CD14-positive monocyte (primary cell): ENCODE measurements around the gene CFAP299. TPM values are rescaled to one million over a fixed set of nuclear protein-coding genes. Genes with fewer than 3 reads are reported as not detected.

Experiments used
- DNase-seq, 3 donors: peaks; one replicate each; pipeline ENCODE4 v3.0.0-alpha.2; 2011 to 2022
- H2AFZ ChIP-seq: 2 replicates; pipeline ENCODE4 v1.6.0; 2012; ENCODE audit warnings: mild to moderate bottlenecking, low read depth, low read length, inconsistent platforms; ENCODE audit not compliant: insufficient read depth, poor library complexity, severe bottlenecking
- H3K27ac ChIP-seq, 2 donors: 1 replicate in 1 of 2; 2 replicates in 1 of 2; pipeline ENCODE4 v1.5.1; 2012 to 2013; ENCODE audit warnings: low read length in 2 of 2, control low read depth in 1 of 2, inconsistent platforms in 1 of 2, low read depth in 1 of 2, mild to moderate bottlenecking in 1 of 2
- H3K27me3 ChIP-seq, 2 donors: one replicate each; pipeline versions ENCODE4 v1.6.0 to v1.6.1; 2011 to 2013; ENCODE audit warnings: low read length in 2 of 2; ENCODE audit not compliant: control insufficient read depth in 2 of 2, insufficient read depth in 2 of 2
- H3K36me3 ChIP-seq, 2 donors: replicated peaks in 1 of 2; 1 replicate in 1 of 2; 2 replicates in 1 of 2; pipeline versions ENCODE4 v1.5.1 to v1.6.1; 2012 to 2013; ENCODE audit warnings: low read length in 2 of 2, control low read depth in 1 of 2, inconsistent platforms in 1 of 2, mild to moderate bottlenecking in 1 of 2; ENCODE audit not compliant: insufficient read depth in 2 of 2, control insufficient read depth in 1 of 2
- H3K4me1 ChIP-seq, 2 donors: 1 replicate in 1 of 2; 2 replicates in 1 of 2; pipeline versions ENCODE4 v1.5.1 to v1.6.1; 2012 to 2013; ENCODE audit warnings: low read length in 2 of 2, control low read depth in 1 of 2, inconsistent platforms in 1 of 2, mild to moderate bottlenecking in 1 of 2, moderate library complexity in 1 of 2; ENCODE audit not compliant: insufficient read depth in 2 of 2, control insufficient read depth in 1 of 2
- H3K4me2 ChIP-seq: replicated peaks from 2 replicates; pipeline ENCODE3; 2012; ENCODE audit warnings: low read length, moderate library complexity, mild to moderate bottlenecking; ENCODE audit not compliant: poor library complexity, severe bottlenecking; ENCODE audit errors: extremely low read depth
- H3K4me3 ChIP-seq, 3 experiments: fragments of 200-600 bp in 1 of 3; sonication (generic) in 1 of 3; replicated peaks in 1 of 3; 1 replicate in 2 of 3; 2 replicates in 1 of 3; pipeline ENCODE4 v1.5.1; 2011 to 2013; ENCODE audit warnings: low read length in 3 of 3, mild to moderate bottlenecking in 3 of 3, control low read depth in 2 of 3, low read depth in 2 of 3, inconsistent platforms in 1 of 3, moderate library complexity in 1 of 3
- H3K79me2 ChIP-seq: 2 replicates; pipeline ENCODE4 v1.6.0; 2012; ENCODE audit warnings: mild to moderate bottlenecking, control low read depth, inconsistent platforms, low read length, moderate library complexity; ENCODE audit not compliant: insufficient read depth
- H3K9ac ChIP-seq: 2 replicates; pipeline ENCODE4 v1.6.0; 2017; ENCODE audit warnings: low read length, mild to moderate bottlenecking; ENCODE audit not compliant: insufficient read depth, poor library complexity, severe bottlenecking
- H3K9me3 ChIP-seq, 2 donors: replicated peaks in 1 of 2; 1 replicate in 1 of 2; 2 replicates in 1 of 2; pipeline versions ENCODE4 v1.5.1 to v1.6.1; 2012 to 2013; ENCODE audit warnings: low read length in 2 of 2, control low read depth in 1 of 2; ENCODE audit not compliant: control insufficient read depth in 1 of 2, insufficient read depth in 1 of 2
- H4K20me1 ChIP-seq: 2 replicates; pipeline ENCODE4 v1.6.0; 2012; ENCODE audit warnings: mild to moderate bottlenecking, low read length, control low read depth, moderate library complexity; ENCODE audit not compliant: insufficient read depth
- H3K27ac Mint-ChIP-seq, 7 donors: one replicate each; pipeline ENCODE4 v1.8.0; 2020; ENCODE audit warnings: mild to moderate bottlenecking in 7 of 7, mixed read lengths in 7 of 7, moderate library complexity in 6 of 7, inconsistent platforms in 2 of 7
- H3K27me3 Mint-ChIP-seq, 3 donors: one replicate each; pipeline ENCODE4 v1.8.0; 2021 to 2022; ENCODE audit warnings: low read depth in 3 of 3, mild to moderate bottlenecking in 3 of 3, mixed read lengths in 3 of 3, moderate library complexity in 3 of 3, inconsistent platforms in 1 of 3
- H3K36me3 Mint-ChIP-seq, 2 donors: one replicate each; pipeline ENCODE4 v1.8.0; 2020; ENCODE audit warnings: mixed read lengths in 2 of 2, inconsistent platforms in 1 of 2, mild to moderate bottlenecking in 1 of 2
- H3K4me1 Mint-ChIP-seq: one replicate; pipeline ENCODE4 v1.8.0; 2020; ENCODE audit warnings: mild to moderate bottlenecking, mixed read lengths
- H3K4me3 Mint-ChIP-seq, 2 donors: one replicate each; pipeline ENCODE4 v1.8.0; 2020; ENCODE audit warnings: mild to moderate bottlenecking in 2 of 2, mixed read lengths in 2 of 2, moderate library complexity in 1 of 2
- H3K9me3 Mint-ChIP-seq, 7 donors: one replicate each; pipeline ENCODE4 v1.8.0; 2020 to 2022; ENCODE audit warnings: mixed read lengths in 7 of 7, mild to moderate bottlenecking in 6 of 7, moderate library complexity in 6 of 7, inconsistent platforms in 2 of 7
- WGBS: methylation state at CpG from one replicate; pipeline ENCODE4 v1.1.5; 2013; ENCODE audit warnings: missing lambda C conversion rate; ENCODE audit not compliant: insufficient coverage; 5-methylcytosine and 5-hydroxymethylcytosine counted together
- intact Hi-C, 2 donors: fragments of 100-400 bp; cut with micrococcal nuclease; formaldehyde crosslinking; loops; one replicate each; pipeline versions ENCODE4 v1.15.0 to v1.15.1; 2023
- polyA plus RNA-seq, 3 donors: library from polyadenylated mRNA; depleted of rRNA in 1 of 3; unstranded in 2 of 3; stranded (reverse) in 1 of 3; fragments of 300-500 nt in 2 of 3; fragments of >200 nt in 1 of 3; fragmentation: Illumina TruSeq in 2 of 3; gene quantifications; 1 replicate in 2 of 3; 2 replicates in 1 of 3; pipeline ENCODE4 v1.2.3, GENCODE V29; 2012 to 2021
- TF ChIP-seq, protein P1 (sequence below): fragments of 200-600 bp; IDR thresholded peaks from one replicate; pipeline ENCODE4 v1.8.0; 2022; ENCODE audit warnings: antibody characterized with exemption, mild to moderate bottlenecking

The CFAP299 gene
- polyA plus RNA-seq, 3 donors = not detected

DNA sequence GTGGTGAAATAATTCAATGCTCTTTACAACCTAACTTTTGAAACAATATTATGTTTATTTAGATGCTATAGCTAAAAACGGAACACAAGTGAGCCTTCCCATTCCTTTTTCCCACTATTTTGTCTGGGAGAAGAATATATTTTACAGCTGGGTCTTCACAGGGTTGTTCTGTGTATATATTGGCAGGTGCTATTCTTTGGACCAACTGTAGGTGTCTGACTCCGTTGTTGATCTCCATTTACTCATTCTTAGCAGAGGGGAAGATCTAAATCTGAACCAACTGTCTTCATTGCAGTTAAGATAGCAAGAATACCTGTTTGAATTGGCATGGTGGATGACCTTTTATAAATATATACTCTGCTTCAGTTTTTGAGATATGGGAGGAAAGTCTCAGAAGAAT lies 257.4 kb downstream of the CFAP299 start:
- Histone ChIP-seq H3K36me3 (no peaks in the 10 kb centered on the region), H3K79me2 (no peaks in the 10 kb centered on the region), H3K27me3 (no peaks in the 10 kb centered on the region), H2AFZ (no peak overlapping the region), H4K20me1 (no peaks in the 10 kb centered on the region), H3K9me3 (no peaks in the 10 kb centered on the region), H3K4me2 (no peak overlapping the region), H3K27ac (no peak overlapping the region), H3K9ac (no peak overlapping the region), H3K4me3 (no peak overlapping the region), H3K4me1 (no peaks in the 10 kb centered on the region)
- Mint-ChIP-seq H3K4me1 (peaks cover 7% of the 10 kb centered on the region), H3K27ac (no peak overlapping the region), H3K36me3 (no peaks in the 10 kb centered on the region), H3K4me3 (no peak overlapping the region), H3K9me3 (no peaks in the 10 kb centered on the region), H3K27me3 (no peaks in the 10 kb centered on the region)
- WGBS = no CpG with 5 or more reads among the region's 2 CpGs
- no peak for DNase-seq
- TF ChIP-seq, protein P1, sequence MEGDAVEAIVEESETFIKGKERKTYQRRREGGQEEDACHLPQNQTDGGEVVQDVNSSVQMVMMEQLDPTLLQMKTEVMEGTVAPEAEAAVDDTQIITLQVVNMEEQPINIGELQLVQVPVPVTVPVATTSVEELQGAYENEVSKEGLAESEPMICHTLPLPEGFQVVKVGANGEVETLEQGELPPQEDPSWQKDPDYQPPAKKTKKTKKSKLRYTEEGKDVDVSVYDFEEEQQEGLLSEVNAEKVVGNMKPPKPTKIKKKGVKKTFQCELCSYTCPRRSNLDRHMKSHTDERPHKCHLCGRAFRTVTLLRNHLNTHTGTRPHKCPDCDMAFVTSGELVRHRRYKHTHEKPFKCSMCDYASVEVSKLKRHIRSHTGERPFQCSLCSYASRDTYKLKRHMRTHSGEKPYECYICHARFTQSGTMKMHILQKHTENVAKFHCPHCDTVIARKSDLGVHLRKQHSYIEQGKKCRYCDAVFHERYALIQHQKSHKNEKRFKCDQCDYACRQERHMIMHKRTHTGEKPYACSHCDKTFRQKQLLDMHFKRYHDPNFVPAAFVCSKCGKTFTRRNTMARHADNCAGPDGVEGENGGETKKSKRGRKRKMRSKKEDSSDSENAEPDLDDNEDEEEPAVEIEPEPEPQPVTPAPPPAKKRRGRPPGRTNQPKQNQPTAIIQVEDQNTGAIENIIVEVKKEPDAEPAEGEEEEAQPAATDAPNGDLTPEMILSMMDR = no peak
- intact Hi-C loops = no loop called here

DNA sequence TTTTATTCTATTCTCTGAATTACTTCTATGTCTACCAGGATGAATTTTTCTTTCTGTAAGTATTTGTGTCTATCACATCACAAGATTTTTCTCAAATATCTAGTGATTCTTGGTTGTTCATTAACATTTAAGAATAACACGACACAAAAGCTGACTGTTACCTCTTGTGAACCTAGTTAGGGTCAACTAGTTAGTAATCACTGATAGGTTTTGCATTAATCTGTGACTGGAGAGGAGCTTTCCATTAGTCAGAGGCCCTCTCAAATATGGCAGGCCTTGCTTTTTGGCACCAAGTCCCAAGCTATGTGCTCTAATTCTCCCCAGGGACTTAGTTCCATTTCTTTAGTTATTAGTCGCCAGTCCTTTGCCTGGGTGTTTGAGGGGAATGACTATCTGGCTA lies 259.2 kb downstream of the CFAP299 start:
- Histone ChIP-seq H3K4me1 (no peaks in the 10 kb centered on the region), H4K20me1 (no peaks in the 10 kb centered on the region), H3K4me3 (no peak overlapping the region), H3K4me2 (no peak overlapping the region), H3K36me3 (no peaks in the 10 kb centered on the region), H3K79me2 (no peaks in the 10 kb centered on the region), H3K9ac (no peak overlapping the region), H3K9me3 (no peaks in the 10 kb centered on the region), H2AFZ (no peak overlapping the region), H3K27ac (no peak overlapping the region), H3K27me3 (no peaks in the 10 kb centered on the region)
- no CpG with 5 or more reads among the region's 2 CpGs for WGBS
- no peak overlapping the region for H3K4me3 Mint-ChIP-seq
- intact Hi-C loops = no loop called here
- H3K36me3 Mint-ChIP-seq = no peaks in the 10 kb centered on the region
- TF ChIP-seq, protein P1 = no peak
- no peaks in the 10 kb centered on the region for H3K9me3 Mint-ChIP-seq
- H3K27ac Mint-ChIP-seq = no peak overlapping the region
- H3K4me1 Mint-ChIP-seq = peaks cover 7% of the 10 kb centered on the region
- H3K27me3 Mint-ChIP-seq = no peaks in the 10 kb centered on the region
- no peak for DNase-seq
